Measurements from ENCODE around the gene SLC39A5.
"Not testable (repeated sequence)": the region's sequence is repeated elsewhere in the genome, so short reads cannot be mapped to it uniquely, and the experiment has no call there.

Gene SLC39A5

DNA sequence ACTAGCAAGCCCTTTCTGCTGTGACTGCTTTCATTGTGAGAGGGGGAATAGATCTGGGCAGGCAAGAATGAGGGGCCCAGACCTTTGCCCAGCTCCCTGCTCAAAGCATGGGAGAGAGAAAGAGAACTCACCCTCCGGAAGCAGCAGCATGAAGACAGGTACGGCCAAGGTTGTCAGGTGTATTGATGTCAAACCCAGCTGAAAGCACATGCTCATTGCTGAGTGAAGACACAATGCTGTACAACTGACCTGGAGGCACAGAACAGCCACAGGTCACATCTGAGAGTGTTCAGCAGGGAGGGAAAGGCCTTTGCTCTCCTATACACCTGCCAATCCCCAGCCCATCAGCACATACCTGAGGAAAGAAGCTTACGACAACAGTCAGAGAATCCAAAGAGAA, 22.8 kb downstream of the SLC39A5 start:
- DNase-seq, result peak; percentile 5

DNA sequence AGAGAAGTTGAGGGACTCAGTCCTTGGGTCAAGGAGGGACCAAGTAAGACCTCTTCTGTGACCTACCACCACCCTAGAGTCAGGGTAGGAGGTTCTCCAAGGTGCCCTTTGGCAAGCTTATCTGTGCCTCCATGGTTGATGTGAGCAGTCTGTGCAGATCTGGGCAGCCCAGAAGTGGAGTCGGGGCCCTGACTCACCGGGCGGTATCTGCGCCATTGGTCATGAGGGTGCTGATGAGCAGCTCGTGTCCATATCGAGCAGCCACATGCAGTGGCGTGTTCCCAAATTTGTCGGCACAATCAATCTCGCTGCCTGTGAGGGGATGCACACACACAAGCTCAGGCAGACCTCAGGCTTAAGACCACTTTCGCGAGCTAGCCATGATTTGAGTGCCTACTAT, 23.2 kb downstream of the SLC39A5 start:
- no peak for DNase-seq

DNA sequence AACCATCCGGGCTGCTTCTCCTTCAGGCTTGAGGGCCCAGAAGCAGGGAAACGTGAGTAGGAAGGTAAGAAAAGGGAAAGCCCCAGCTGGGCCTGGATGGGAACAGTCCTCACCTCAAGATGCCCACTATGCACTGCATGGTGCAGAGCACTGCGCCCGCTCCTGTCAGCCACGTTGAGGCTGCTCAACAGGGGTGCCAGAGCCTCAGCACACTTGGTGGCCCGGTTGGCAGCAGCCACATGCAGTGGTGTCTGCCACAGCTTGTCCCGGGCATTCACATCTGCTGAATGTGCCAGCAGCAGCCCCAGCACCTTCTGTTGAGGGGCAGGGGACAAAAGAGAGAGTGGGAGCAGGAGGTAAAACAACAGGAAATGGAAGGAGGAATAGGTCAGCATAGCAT, 25.8 kb downstream of the SLC39A5 start:
- DNase-seq, result no peak

DNA sequence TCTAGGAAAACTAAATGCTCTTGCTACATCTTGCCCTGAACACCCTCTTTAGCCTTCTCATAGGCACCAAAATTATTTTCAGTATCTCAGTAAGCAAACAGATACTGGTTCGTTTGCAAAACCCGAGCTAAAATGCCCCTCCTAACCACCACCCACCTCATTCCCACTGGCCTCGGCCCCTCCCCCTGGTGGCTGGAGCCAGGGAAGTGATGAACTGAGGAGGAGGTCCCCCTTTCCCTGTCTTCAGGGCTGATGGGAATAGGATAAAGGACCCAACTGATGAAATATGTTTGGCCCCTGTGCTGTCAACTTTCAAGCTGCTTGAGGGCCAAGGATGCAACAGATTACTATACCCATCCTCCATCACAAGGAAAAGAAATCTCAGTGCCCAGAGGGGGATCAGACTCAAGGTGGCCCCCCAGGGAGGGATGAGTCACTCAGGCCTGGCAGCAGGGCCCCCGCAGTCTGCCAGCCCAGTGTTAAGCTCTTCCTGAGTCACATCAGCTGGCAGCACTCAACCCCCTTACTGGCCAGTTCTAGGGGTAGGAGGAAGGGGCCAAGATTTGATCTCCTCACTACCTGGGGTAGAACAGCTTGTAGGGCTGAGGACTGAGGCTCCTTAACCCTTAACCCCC, 26.6 kb downstream of the SLC39A5 start:
- DNase-seq, result no peak

DNA sequence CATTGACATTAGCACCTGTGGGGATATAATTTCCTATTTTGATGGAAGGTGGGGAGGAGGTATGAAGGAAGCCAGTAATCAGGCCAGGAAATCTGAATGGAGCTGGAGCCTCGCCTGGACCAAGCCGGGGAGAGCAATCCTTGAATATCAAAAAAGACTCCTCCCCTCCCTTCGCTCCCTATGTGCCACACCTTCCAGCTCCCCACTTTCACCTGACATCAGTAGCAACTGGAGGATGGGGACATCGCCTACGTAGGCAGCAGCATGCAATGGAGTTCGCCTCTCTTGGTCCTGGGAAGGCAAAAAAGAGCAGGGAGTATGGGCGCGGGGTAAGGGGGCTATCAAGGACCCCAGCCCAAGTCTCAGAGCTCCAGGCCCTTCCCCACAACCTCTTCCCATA, 27.2 kb downstream of the SLC39A5 start:
- no peak for DNase-seq

DNA sequence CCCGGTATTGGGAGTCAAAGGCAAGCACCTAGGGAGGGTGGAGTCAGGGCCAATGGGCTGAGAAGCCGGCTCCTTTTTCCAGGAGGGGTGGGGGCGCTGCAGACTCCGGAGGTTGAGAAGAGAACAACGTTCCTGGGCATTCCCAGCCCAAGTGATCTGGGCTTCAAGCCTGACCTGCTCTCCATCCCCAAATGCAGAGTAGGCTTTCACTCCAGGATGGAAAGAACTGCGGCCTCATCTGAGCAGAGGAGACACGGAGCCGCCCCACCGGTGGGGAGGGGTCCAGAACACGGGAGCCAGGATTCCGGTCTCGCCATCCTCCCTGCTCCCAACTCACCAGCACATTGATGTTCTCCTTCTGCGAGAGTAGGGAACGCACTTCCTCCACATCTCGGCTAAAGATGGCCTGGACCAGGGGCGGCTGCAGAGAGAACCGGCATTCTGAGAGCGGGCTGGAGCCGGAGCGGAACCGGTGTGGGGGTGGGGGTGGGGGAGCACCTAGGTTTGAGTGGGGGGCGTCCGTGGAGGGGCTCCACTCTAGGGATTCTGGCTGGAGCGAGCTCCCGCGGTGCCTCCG, 27.7 kb downstream of the SLC39A5 start:
- DNase-seq, result no peak

DNA sequence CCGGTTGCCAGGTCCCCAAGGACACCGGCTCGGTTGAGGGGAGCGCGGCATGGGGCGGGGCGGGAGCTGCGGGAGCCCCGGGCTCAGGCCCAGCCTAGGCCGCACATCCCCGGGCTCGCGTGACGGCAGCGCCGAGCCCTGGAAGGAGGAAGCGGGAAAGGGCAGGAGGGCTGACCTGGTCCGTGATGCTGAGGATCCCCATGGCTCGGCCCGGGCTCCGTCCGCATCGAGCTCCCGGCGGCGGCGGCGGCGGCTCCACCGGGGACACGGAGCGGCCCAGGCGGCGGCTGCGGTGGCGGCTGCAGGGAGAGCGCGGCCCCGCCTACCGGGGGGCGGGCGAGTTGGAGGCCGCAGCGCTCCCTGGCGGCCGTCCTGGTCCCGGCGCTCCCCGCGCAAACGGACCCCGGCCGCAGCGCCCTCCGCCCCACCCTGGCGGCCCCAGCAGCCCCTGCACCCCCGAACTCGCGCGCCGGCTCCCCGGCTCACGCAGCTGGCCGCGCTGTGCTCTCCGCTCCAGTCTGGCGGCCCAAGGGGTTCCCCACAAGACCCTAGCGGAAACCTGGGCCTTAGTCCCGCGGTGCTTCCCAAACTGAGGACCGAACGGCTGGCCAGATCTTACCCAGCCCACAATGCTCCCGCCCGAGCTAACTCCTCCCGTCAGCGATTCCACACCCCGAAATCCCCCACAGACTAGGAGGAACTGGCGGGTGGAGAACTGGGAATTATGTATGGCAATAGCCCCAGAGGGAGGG, 28.4 kb downstream of the SLC39A5 start, which contains the start of gene ANKRD52:
Gene ANKRD52, minus strand, starts transcription at position 317 of the 752 bp plus-strand sequence. Its CDS starts 115 bp downstream, at position 202.
- peak; percentile 83 for DNase-seq

DNA sequence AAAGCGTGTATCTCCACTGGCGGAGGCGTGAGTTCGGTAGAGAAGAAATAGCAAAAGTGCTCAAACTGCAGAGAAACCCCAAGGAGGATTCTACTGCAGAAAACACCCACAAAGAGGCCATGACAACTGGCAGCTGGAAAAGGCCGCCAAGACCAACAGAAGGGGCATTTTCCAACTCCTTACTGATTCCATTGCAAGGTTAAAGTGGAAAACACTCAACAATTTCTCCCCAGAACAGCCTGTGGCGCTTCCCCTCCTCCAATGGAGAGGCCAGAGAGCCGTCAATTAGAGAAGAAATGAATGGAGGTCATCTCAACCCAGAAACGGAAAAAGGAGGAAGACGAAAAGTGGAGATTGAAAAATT, 29.0 kb downstream of the SLC39A5 start:
- no peak for DNase-seq

DNA sequence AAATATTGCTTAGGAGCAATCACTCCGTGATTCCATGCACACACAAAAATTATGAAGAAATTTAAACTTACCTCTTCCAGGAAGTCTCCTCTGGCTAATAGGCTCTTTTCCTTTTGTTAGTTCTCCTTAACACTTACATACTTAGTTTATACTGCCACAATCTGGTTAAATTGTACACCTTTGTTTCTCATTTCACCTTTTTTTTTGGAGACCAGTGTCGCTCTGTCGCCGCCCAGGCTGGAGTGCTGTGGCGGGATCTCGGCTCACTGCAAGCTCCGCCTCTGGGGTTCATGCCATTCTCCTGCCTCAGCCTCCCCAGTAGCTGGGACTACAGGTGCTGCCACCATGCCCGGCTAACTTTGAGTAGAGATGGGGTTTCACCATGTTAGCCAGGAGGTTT, 30.5 kb downstream of the SLC39A5 start:
- DNase-seq, result no peak

DNA sequence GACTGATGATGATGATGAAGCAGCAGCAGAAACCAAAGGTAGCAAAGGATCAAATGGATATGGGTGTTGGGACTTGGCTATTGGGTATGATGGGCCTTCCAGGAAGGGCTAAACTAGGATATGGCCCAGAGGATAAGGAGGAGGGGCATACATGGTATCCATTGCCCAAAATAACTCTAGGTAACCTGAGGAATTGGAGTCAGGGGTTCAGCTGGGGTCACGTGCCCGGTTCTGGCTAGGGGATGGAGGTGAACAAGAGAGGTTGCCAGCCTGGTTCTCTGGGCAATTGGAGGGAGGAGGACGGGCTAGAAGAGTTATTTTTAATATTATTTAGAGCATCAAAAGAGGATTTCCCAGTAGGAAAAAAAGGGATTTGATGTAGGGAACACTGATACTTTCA, 31.1 kb downstream of the SLC39A5 start:
- no peak for DNase-seq

DNA sequence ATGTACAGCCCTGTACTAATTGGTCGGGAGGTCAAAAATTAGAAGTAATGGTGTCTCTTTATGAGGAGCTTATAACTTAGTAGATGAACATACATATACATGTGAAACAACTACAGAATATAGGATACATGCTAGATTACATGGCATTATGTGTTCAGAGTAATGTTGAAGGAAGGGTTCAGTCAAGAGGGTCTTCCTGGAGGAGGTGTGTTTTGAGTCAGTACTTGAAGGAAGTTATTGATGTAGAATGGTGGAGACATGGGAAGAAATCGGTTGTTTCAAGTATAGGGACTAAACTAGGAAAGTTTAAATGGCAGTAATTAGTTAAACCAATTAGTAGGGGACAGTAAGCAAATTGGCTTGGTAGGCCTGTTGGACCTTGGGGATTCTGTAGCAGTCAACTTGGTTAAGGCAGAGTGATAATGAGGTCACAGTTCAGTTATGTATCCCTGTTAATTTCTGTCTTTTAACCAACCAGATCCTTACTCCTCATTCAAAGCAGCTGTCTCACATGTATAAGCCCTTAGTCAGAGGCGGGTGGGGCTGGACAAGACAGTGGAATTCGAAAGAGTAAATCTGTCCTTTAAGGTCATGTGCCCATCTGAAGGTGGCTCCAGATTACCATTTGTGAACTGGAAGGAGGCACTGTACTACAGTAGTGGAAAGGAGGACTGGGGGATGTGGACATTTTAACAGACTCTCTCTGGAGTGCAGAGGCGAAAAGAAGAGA, 31.8 kb downstream of the SLC39A5 start:
- DNase-seq, result no peak

DNA sequence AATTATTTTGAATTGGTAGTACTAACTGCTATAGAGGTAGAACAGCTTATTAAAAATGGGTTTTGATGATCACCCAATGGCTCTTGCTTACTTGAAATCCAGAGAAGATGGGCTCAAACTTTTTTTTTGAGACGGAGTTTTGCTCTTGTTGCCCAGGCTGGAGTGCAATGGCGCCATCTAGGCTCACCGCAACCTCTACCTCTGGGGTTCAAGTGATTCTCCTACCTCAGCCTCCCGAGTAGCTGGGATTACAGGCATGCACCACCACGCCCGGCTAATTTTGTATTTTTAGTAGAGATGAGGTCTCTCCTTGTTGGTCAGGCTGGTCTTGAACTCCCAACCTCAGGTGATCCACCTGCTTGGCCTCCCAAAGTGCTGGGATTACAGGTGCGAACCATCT, 33.1 kb downstream of the SLC39A5 start:
- not testable (repeated sequence) for DNase-seq

DNA sequence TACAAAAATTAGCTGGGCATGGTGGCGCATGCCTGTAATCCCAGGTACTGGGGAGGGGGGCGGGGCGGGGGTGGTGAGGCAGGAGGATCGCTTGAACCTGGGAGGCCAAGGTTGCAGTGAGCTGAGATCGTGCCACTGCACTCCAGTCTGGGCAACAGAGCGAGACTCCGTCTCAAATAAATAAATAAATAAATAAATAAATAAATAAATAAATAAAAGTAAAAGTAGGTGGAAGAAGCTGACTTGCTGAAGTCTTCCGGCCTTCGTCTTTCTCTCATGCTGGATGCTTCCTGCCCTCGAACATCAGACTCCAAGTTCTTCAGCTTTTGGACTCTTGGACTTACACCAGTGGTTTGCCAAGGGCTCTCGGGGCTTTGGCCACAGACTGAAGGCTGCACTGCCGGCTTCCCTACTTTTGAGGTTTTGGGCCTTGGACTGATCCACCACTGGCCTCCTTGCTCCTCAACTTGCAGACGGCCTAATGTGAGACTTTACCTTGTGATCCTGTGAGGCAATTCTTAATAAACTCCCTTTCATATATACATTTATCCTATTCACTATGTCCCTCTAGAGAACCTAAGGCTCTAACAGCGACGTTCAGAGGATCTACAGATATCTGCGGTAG, 36.3 kb downstream of the SLC39A5 start:
- not testable (repeated sequence) for DNase-seq

DNA sequence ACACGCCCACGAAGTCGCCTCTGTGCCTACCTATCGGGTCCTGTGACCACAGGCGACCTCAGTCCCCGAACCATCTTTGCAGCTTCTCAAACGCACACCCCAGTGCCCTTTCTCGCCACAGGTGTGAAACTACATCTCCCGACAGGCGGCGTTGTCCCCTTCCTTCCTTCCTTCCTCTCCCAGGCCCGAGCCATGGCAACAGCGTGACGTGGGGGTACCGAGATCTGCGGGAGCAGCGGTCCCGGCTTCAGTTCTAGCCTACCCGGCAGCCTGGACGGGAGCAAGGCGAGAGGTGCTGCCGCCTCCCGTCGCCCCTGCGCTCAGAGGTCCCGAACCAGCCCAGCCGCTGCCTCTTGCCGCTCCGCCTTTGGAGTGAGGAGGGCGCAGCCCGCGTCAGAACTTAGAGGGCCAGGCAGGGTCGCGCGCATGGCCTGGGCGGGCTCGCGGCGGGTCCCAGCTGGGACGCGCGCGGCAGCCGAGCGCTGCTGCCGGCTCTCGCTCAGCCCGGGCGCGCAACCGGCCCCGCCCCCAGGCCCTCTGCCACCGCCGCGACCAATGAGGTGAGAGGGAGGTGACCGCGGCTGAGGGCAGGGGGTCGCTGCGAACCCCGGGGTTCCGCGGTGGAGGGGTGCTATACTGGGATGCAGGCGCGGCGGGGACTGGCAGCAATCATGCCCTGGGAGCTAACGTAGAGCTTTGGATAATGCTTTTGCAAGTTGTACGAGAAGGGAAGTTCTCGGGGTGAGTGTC, 37.0 kb downstream of the SLC39A5 start, which contains the start of gene COQ10A:
Gene COQ10A, plus strand, starts transcription at position 250 of the 750 bp plus-strand sequence. Its CDS starts 177 bp downstream, at position 427.
- DNase-seq, result peak; percentile 92

DNA sequence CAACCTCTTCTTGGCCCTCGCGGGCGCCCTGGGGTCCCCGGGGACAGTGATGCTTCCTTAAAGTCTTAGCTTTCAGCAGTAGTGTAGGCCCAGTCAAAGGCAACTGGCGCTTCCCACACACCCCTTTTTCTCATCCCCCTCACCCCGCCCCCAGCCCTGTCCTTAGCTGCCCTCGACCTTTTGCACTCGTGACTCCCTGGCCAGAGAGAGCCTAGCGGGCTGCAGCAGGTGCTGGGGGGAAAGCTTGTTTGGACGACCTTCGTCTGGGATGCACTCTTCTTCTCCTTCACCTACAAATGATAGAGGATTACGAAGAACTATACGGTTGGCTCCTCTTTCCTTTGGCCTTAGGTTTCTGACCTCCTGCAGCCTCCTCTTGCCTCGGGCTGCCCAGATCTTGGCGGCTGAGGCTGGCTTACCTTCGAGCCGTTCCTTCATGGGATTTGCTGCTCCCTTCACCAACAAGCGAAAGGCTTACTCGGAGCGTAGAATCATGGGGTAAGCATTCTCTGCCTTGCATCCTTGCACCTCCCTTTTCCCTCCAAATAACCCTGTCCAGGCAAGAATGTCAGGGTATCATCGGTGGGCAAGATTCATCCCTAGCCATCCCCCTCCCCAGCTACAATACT, 37.7 kb downstream of the SLC39A5 start:
- DNase-seq, result no peak

DNA sequence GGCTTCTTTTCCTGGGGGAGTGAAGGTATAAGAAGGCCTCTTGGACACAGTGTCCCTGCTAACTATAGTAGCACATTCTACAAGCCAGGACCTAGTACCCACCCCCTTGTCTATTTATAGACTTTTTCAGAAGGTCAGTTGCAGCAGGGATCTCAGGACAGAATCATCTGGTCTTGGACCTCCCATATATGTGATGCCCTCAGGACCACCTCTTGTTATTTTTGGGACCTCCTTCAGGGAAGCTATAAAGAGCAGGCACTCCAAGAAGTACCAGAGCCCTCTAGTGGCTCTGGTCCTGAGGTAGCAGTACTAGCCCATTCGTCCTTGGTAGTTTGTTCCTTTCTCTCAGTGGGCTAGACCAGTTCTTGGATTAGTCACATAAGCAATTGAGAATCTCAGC, 41.2 kb downstream of the SLC39A5 start:
- no peak for DNase-seq

DNA sequence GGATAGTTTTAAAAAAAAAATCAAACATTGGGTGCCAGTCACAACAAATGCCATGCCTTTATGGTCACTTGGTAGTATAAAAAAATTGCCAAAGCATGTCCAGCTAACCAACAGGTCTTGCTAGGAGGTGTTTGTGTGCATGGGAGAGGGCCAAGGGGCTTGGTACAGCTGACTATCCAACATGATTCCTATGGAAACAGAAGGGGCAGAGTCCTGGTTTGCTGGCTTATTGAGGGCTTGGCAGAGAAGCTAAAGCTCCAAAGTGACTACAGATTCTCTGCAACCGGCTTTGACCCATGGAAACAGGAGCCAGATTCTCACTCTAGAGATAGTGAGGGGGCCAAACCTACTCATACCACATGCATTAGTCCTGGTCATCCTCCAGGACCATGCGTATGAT, 42.6 kb downstream of the SLC39A5 start:
- not testable (repeated sequence) for DNase-seq

DNA sequence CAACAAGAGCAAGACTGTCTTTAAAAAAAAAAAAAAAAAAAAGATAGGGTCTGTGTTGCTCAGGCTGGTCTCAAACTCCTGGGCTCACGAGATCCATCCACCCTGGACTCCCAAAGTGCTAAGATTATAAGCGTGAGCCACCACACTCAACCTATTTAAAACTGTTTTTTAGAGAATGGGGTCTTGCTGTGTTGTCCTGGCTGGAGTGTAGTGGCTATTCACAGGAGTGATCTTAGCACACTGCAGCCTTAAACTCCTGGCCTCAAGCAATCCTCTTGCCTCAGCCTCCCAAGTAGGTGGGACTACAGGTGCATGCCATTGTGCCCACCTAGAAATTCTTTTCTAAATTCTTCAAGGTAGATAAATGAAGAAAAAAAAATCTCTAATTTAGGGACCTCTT, 44.4 kb downstream of the SLC39A5 start:
- no peak for DNase-seq

DNA sequence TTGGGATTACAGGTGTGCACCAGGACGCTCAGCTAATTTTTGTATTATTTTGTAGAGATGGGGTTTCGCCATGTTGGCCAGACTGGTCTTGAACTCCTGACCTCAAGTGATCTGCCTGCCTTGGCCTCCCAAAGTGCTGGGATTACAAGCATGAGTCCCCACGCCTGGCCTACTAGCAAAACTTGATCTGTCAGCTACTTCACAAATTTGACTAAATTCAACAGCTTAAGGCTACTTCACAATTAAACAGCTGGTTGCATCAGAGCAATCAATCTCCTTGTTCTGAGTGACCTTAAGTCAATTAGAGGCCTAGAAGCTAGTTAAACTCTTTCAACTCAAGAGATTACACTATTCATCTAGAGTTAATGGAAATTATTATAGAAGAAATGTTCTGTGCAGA, 49.1 kb downstream of the SLC39A5 start:
- no peak for DNase-seq

DNA sequence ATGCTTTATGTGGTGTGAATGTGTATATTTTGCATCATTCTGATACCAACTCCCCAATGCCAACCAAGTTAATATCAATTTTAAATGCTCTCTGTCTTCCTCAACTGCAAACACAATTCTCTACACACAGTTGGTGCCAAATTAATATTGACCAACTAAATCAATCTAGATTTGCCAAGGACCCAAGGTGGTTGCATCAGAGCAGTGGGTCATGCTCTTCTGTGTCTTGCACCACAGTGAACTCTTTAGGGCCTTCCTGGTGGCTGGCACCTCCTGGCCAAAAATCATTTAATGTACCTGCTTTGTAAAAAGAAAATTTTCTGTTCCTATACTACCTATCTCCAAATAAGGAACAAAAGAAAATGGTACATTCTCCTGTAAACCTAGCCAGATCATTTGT, 51.0 kb downstream of the SLC39A5 start:
- DNase-seq, result no peak

DNA sequence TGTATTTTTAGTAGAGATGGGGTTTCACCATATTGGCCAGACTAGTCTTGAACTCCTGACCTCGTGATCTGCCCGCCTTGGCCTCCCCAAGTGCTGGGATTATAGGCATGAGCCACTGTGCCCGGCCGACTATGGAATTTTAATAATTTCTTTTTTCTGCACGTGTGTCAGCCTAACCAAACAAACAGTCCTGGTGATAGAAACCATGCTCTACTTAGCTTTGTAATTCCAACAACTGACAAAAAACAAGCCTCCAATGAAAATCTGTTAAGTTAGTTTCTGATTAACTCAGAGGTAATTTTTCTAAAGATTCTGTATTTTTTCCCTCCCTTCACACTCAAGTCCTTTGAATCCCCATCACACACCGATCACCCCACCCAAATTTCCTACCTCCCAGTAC, 52.2 kb downstream of the SLC39A5 start:
- DNase-seq, result no peak

DNA sequence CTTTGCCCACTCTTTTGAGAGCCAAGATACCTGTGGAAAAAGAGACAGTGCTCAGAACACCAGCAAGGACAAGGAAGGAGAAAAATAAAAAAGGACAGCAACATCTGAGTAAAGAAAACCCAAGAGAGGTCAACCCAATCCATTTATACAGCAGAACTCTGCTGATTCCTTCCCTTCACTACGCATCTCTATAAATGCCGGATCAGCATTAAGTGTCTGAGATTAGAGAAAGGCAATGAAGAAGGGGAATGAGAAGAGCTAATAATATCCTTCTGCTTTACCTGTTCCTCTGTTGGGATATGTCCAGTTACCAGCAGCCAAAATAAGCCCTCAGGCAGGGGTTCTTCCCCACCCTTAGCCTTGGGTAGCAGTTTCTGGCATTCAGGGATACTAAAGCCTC, 52.7 kb downstream of the SLC39A5 start:
- no peak for DNase-seq

All from left hindlimb (tissue), 1 donor.